Measurements from ENCODE around the gene DYNLT1. TPM values are rescaled to one million over a fixed set of nuclear protein-coding genes. Genes with fewer than 3 reads are reported as not detected.

DYNLT1 gene
- total RNA-seq, 3 donors from 2014 or later (not counting 1 experiment from before 2014, with no cell fraction given): 85.7 to 106 (median 86.8) TPM

DNA sequence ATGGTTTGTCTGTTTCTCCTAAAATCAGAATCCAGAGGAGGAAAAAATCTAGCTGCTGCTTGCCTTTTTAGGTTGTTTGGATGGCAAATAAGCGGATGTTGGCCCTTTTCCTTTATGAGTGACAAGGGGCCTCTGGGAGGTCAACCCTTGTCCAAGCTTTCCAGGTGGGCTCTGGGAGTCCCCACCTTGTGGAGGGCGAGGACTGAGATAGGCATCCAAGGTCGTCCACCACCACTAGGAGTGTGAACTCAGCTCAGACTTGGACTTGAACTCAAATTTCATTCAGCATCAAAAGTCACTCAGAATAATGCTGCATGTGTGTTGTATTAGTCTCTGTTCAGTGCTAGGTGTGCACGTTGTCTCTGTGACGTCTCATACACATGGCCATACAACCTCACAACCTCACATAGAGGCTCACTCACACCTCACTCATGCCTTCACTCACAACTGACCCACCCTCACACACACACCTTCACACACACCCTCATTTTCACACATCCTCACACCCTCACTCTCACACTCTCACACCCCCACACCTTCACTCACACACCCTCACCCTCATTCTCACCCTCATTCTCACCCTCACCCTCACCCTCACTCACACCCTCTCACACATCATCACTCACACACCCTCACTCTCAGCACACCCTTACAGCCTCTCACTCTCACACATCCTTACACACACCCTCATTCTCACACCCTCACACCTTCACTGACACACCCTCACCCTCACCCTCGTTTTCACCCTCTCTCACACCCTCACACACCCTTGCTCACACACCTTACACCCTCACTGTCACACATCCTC lies 18.0 kb downstream of the DYNLT1 start:
- H3K27me3 ChIP-seq (ENCODE audit: control insufficient read depth, insufficient read depth, low read length): no peaks in the 10 kb centered on the region
- no peak for TF ChIP-seq CTCF (IDR thresholded peaks at IDR 0.05)
- Mint-ChIP-seq H3K4me1 (peaks cover 42 to 47% of the 10 kb centered on the region in 2 donors), H3K4me3 (no peak overlapping the region), H3K9me3 (peaks cover 4 to 6% of the 10 kb centered on the region in 2 donors), H3K27me3 (ENCODE audit: low read depth in 2 of 2) (no peaks in the 10 kb centered on the region), H3K27ac (peak overlapping the region; percentile 82 to 90), H3K36me3 (peaks cover 20% of the 10 kb centered on the region)
- WGBS (ENCODE audit: insufficient coverage): 90% methylated on average over 6 of the region's 6 CpGs
- no peak overlapping the region for H3K4me3 ChIP-seq (ENCODE audit: low read length)
- H3K27ac ChIP-seq (ENCODE audit: low read length): peak overlapping the region; percentile 27
- H3K4me1 ChIP-seq (ENCODE audit: control insufficient read depth, insufficient read depth, low read length): no peaks in the 10 kb centered on the region
- DNase-seq: no peak
- peak; percentile 44 to 52 (median 50) for ATAC-seq
- H3K36me3 ChIP-seq (ENCODE audit: control insufficient read depth, insufficient read depth, low read length): peaks cover 86% of the 10 kb centered on the region
- no peaks in the 10 kb centered on the region for H3K9me3 ChIP-seq (ENCODE audit: control insufficient read depth, insufficient read depth, low read length)
- intact Hi-C loops (cut with micrococcal nuclease): no loop called here

- no peak for TF ChIP-seq CTCF (IDR thresholded peaks at IDR 0.05)
- Histone ChIP-seq H3K4me3 (ENCODE audit: low read length) (no peak overlapping the region), H3K27me3 (ENCODE audit: control insufficient read depth, insufficient read depth, low read length) (no peaks in the 10 kb centered on the region), H3K27ac (ENCODE audit: low read length) (no peak overlapping the region), H3K36me3 (ENCODE audit: control insufficient read depth, insufficient read depth, low read length) (peaks cover 87% of the 10 kb centered on the region), H3K9me3 (ENCODE audit: control insufficient read depth, insufficient read depth, low read length) (no peaks in the 10 kb centered on the region), H3K4me1 (ENCODE audit: control insufficient read depth, insufficient read depth, low read length) (no peaks in the 10 kb centered on the region)
- peaks cover 37 to 41% of the 10 kb centered on the region in 2 donors for H3K4me1 Mint-ChIP-seq
- 98% methylated on average over 15 of the region's 15 CpGs for WGBS (ENCODE audit: insufficient coverage)
- ATAC-seq (no peak), DNase-seq (no peak)
- no peaks in the 10 kb centered on the region for H3K27me3 Mint-ChIP-seq (ENCODE audit: low read depth in 2 of 2)
- H3K36me3 Mint-ChIP-seq: peaks cover 14% of the 10 kb centered on the region
- peaks cover 4 to 6% of the 10 kb centered on the region in 2 donors for H3K9me3 Mint-ChIP-seq
- intact Hi-C loops (cut with micrococcal nuclease): no loop called here
- H3K4me3 Mint-ChIP-seq: no peak overlapping the region
- peak overlapping the region; percentile 82 to 90 for H3K27ac Mint-ChIP-seq
Measured at GRCh38 chr6:158625881-158626305, 18.6 kb downstream of the DYNLT1 start.

- Mint-ChIP-seq H3K4me1 (peaks cover 37 to 40% of the 10 kb centered on the region in 2 donors), H3K27ac (peak overlapping the region; percentile 82 to 90), H3K36me3 (peaks cover 14% of the 10 kb centered on the region), H3K4me3 (no peak overlapping the region), H3K9me3 (peaks cover 4 to 6% of the 10 kb centered on the region in 2 donors), H3K27me3 (ENCODE audit: low read depth in 2 of 2) (no peaks in the 10 kb centered on the region)
- DNase-seq (no peak), ATAC-seq (no peak)
- H3K27ac ChIP-seq (ENCODE audit: low read length): no peak overlapping the region
- intact Hi-C loops (cut with micrococcal nuclease): no loop called here
- no peaks in the 10 kb centered on the region for H3K27me3 ChIP-seq (ENCODE audit: control insufficient read depth, insufficient read depth, low read length)
- H3K36me3 ChIP-seq (ENCODE audit: control insufficient read depth, insufficient read depth, low read length): peaks cover 85% of the 10 kb centered on the region
- no peaks in the 10 kb centered on the region for H3K9me3 ChIP-seq (ENCODE audit: control insufficient read depth, insufficient read depth, low read length)
- no peak overlapping the region for H3K4me3 ChIP-seq (ENCODE audit: low read length)
- H3K4me1 ChIP-seq (ENCODE audit: control insufficient read depth, insufficient read depth, low read length): no peaks in the 10 kb centered on the region
- 97% methylated on average over 25 of the region's 25 CpGs for WGBS (ENCODE audit: insufficient coverage)
- no peak for TF ChIP-seq CTCF (IDR thresholded peaks at IDR 0.05)
Measured at GRCh38 chr6:158624684-158625682, 19.6 kb downstream of the DYNLT1 start.
